ENCODE results near the gene PLXNA4. TPM values are rescaled to one million over a fixed set of nuclear protein-coding genes. Genes with fewer than 3 reads are reported as not detected.
A peak's percentile ranks its signal among the peaks of the same experiment; 100 is the strongest.

The PLXNA4 gene
- total and polyA plus RNA-seq, 10 donors: 0.15 to 14.7 (median 8.7) TPM

GRCh38 chr7:132076301-132077035, 499.8 kb downstream of the PLXNA4 start:
- peaks cover 0 to 31% (median 6%) of the 10 kb centered on the region in 6 donors for H3K4me1 ChIP-seq
- H3K4me3 ChIP-seq: no peak overlapping the region
- H3K9me3 ChIP-seq: no peaks in the 10 kb centered on the region
- intact Hi-C loops (cut with DNase I; ENCODE audit: low total_unique reads): no loop called here
- H3K36me3 ChIP-seq: no peaks in the 10 kb centered on the region
- peak overlapping the region in 3 of 8 donors; percentile 1 to 39 (median 16) for H3K27ac ChIP-seq
- WGBS, 5 donors: 68 to 74% (median 71%) methylated on average over 12 to 13 of the region's 13 CpGs
- peaks cover 0 to 20% (median 0%) of the 10 kb centered on the region in 7 donors for H3K27me3 ChIP-seq (replicated peaks in 1 of 7)
- TF ChIP-seq CTCF (IDR thresholded peaks at IDR 0.05 in 8 of 11, conservative IDR thresholded peaks at IDR 0.05 in 3 of 11) (no peak), POLR2AphosphoS5 (IDR thresholded peaks at IDR 0.05) (peak in 2 of 3 donors; percentile 14 to 35)
- DNase-seq: no peak

GRCh38 chr7:132075515-132075914, 500.8 kb downstream of the PLXNA4 start:
- Histone ChIP-seq H3K36me3 (no peaks in the 10 kb centered on the region), H3K4me3 (no peak overlapping the region), H3K27ac (peak overlapping the region in 2 of 8 donors; percentile 1 to 16), H3K27me3 (replicated peaks in 1 of 7) (peaks cover 0 to 20% (median 0%) of the 10 kb centered on the region in 7 donors), H3K4me1 (peaks cover 0 to 23% (median under 1%) of the 10 kb centered on the region in 6 donors), H3K9me3 (no peaks in the 10 kb centered on the region)
- TF ChIP-seq POLR2A (IDR thresholded peaks at IDR 0.05): no peak
- TF ChIP-seq POLR2AphosphoS5 (IDR thresholded peaks at IDR 0.05): peak in 1 of 3 donors; percentile 17
- intact Hi-C loops (cut with DNase I; ENCODE audit: low total_unique reads): no loop called here
- 18 to 38% (median 32%) methylated on average over 6 of the region's 6 CpGs for WGBS, 5 donors
- DNase-seq: no peak

GRCh38 chr7:132073920-132074589, 502.2 kb downstream of the PLXNA4 start:
- H3K4me1 ChIP-seq: peaks cover 0 to 22% (median 0%) of the 10 kb centered on the region in 6 donors
- no peak overlapping the region for H3K4me3 ChIP-seq
- 78 to 86% (median 82%) methylated on average over 15 of the region's 15 CpGs for WGBS, 5 donors
- no peaks in the 10 kb centered on the region for H3K36me3 ChIP-seq
- intact Hi-C loops (cut with DNase I; ENCODE audit: low total_unique reads): no loop called here
- DNase-seq: no peak
- no peaks in the 10 kb centered on the region for H3K9me3 ChIP-seq
- TF ChIP-seq POLR2A (IDR thresholded peaks at IDR 0.05) (no peak), POLR2AphosphoS5 (IDR thresholded peaks at IDR 0.05) (no peak), CTCF (IDR thresholded peaks at IDR 0.05 in 8 of 11, conservative IDR thresholded peaks at IDR 0.05 in 3 of 11) (no peak)
- peaks cover 0 to 20% (median 0%) of the 10 kb centered on the region in 7 donors for H3K27me3 ChIP-seq (replicated peaks in 1 of 7)
- H3K27ac ChIP-seq: no peak overlapping the region
